ENCODE measurements around the gene ZBTB14.

Gene ZBTB14

GRCh38 chr18:5302606-5303005 lies 7.1 kb upstream of the ZBTB14 start:
- Histone ChIP-seq H3K27me3 (ENCODE audit: insufficient read depth, low read length, poor library complexity) (no peaks in the 10 kb centered on the region), H2BK120ac (ENCODE audit: low read depth, low read length) (no peak overlapping the region), H3K9ac (ENCODE audit: low read length) (no peak overlapping the region), H3K36me3 (ENCODE audit: control insufficient read depth, insufficient read depth, low read length) (no peaks in the 10 kb centered on the region), H4K8ac (ENCODE audit: low read depth, low read length) (no peak overlapping the region), H3K56ac (ENCODE audit: low read length) (no peak overlapping the region), H3K79me1 (ENCODE audit: low read length) (no peaks in the 10 kb centered on the region), H3K27ac (ENCODE audit: low read depth, low read length) (no peak overlapping the region), H2AK5ac (ENCODE audit: low read length) (no peak overlapping the region), H2BK15ac (replicated peaks; ENCODE audit: low read depth) (no peak overlapping the region), H2BK5ac (ENCODE audit: low read length) (no peak overlapping the region), H3K4me1 (ENCODE audit: control insufficient read depth, low read depth, low read length) (no peaks in the 10 kb centered on the region), H3K79me2 (ENCODE audit: control insufficient read depth, insufficient read depth, low read length) (no peaks in the 10 kb centered on the region), H3K4me2 (ENCODE audit: low read length) (no peak overlapping the region), H3K23ac (ENCODE audit: low read length) (no peak overlapping the region), H3K4me3 (ENCODE audit: low read length) (no peak overlapping the region), H3K4ac (ENCODE audit: low read depth, low read length) (no peak overlapping the region), H3K18ac (ENCODE audit: low read length) (no peak overlapping the region), H4K5ac (ENCODE audit: low read length) (no peak overlapping the region)
- DNase-seq = no peak
- WGBS (ENCODE audit: extremely low coverage, insufficient coverage, low lambda C conversion rate) = no CpG with 5 or more reads among the region's 4 CpGs

GRCh38 chr18:5300476-5301010 lies 5.0 kb upstream of the ZBTB14 start:
- Histone ChIP-seq H3K4me1 (ENCODE audit: control insufficient read depth, low read depth, low read length) (no peaks in the 10 kb centered on the region), H3K4me2 (ENCODE audit: low read length) (no peak overlapping the region), H3K9ac (ENCODE audit: low read length) (no peak overlapping the region), H3K79me2 (ENCODE audit: control insufficient read depth, insufficient read depth, low read length) (no peaks in the 10 kb centered on the region), H3K4ac (ENCODE audit: low read depth, low read length) (no peak overlapping the region), H2BK15ac (replicated peaks; ENCODE audit: low read depth) (no peak overlapping the region), H3K27ac (ENCODE audit: low read depth, low read length) (no peak overlapping the region), H2BK120ac (ENCODE audit: low read depth, low read length) (no peak overlapping the region), H3K36me3 (ENCODE audit: control insufficient read depth, insufficient read depth, low read length) (no peaks in the 10 kb centered on the region), H4K8ac (ENCODE audit: low read depth, low read length) (no peak overlapping the region), H2BK5ac (ENCODE audit: low read length) (no peak overlapping the region), H3K18ac (ENCODE audit: low read length) (no peak overlapping the region), H4K5ac (ENCODE audit: low read length) (no peak overlapping the region), H3K79me1 (ENCODE audit: low read length) (no peaks in the 10 kb centered on the region), H3K23ac (ENCODE audit: low read length) (no peak overlapping the region), H3K4me3 (ENCODE audit: low read length) (no peak overlapping the region), H3K27me3 (ENCODE audit: insufficient read depth, low read length, poor library complexity) (no peaks in the 10 kb centered on the region), H2AK5ac (ENCODE audit: low read length) (no peak overlapping the region), H3K56ac (ENCODE audit: low read length) (no peak overlapping the region)
- WGBS (ENCODE audit: extremely low coverage, insufficient coverage, low lambda C conversion rate) = no CpG with 5 or more reads among the region's 4 CpGs
- DNase-seq = no peak

DNA sequence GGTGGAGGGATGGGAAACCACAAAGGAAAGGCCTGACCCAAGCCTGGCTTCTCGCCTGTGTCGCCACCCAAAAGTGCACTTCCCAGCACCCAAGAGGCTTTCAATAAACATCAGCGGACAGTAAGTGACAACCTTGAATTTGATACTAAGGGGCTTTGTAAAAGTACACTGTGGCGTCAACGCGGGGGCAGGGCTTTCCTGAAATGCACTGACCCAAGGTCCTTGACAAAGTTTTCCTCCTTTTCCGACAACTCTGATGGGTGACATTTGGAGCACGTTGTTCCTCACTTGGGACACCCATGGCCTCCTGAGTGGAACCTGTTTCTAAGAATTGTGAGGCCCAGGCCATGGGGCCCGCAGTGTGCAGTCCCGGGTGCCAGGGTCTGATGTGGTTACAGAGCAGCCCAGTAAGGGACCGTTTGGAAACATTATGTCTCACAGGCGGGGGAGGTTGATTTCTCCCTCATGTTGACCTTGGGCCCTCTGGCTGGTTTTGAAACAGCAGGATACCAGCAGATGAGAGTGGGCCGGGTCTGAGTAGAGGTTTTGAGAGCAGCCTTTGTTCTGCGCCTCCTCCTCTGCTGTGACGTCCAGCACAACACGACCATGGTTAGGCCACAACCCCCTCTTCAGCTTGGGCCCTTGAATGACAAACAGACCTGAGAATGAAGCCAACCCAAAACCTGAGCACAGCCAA lies 2.8 kb upstream of the ZBTB14 start:
- Histone ChIP-seq H3K4ac (ENCODE audit: low read depth, low read length) (no peak overlapping the region), H4K5ac (ENCODE audit: low read length) (no peak overlapping the region), H3K56ac (ENCODE audit: low read length) (no peak overlapping the region), H2AK5ac (ENCODE audit: low read length) (no peak overlapping the region), H3K18ac (ENCODE audit: low read length) (no peak overlapping the region), H3K79me2 (ENCODE audit: control insufficient read depth, insufficient read depth, low read length) (no peaks in the 10 kb centered on the region), H3K23ac (ENCODE audit: low read length) (no peak overlapping the region), H3K27ac (ENCODE audit: low read depth, low read length) (no peak overlapping the region), H3K4me1 (ENCODE audit: control insufficient read depth, low read depth, low read length) (no peaks in the 10 kb centered on the region), H3K9ac (ENCODE audit: low read length) (no peak overlapping the region), H2BK5ac (ENCODE audit: low read length) (no peak overlapping the region), H3K79me1 (ENCODE audit: low read length) (peaks cover 2% of the 10 kb centered on the region), H4K8ac (ENCODE audit: low read depth, low read length) (no peak overlapping the region), H2BK120ac (ENCODE audit: low read depth, low read length) (no peak overlapping the region), H2BK15ac (replicated peaks; ENCODE audit: low read depth) (no peak overlapping the region), H3K36me3 (ENCODE audit: control insufficient read depth, insufficient read depth, low read length) (no peaks in the 10 kb centered on the region), H3K4me2 (ENCODE audit: low read length) (no peak overlapping the region), H3K27me3 (ENCODE audit: insufficient read depth, low read length, poor library complexity) (no peaks in the 10 kb centered on the region), H3K4me3 (ENCODE audit: low read length) (no peak overlapping the region)
- WGBS (ENCODE audit: extremely low coverage, insufficient coverage, low lambda C conversion rate) = no CpG with 5 or more reads among the region's 16 CpGs
- no peak for DNase-seq

DNA sequence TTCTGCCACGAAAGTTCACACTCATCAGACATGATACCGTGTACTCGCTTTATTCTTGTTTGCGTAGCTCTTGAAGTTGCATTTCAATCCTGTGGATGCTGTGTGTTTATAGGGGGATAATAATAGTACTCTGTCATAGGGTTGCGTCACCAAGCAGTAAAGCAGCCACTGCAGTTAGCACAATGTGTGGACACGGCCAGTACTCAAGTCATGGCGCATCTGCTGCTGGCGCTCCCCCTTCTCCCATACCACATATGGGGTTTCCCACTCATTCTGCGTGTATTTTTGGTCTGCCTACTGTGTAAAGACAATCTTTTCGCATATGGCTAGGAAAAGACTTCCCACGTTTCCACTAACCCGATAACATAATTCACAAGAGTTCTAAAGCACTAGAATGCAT lies 2.1 kb upstream of the ZBTB14 start:
- Histone ChIP-seq H3K23ac (ENCODE audit: low read length) (no peak overlapping the region), H2BK120ac (ENCODE audit: low read depth, low read length) (no peak overlapping the region), H4K8ac (ENCODE audit: low read depth, low read length) (no peak overlapping the region), H3K36me3 (ENCODE audit: control insufficient read depth, insufficient read depth, low read length) (no peaks in the 10 kb centered on the region), H3K4me1 (ENCODE audit: control insufficient read depth, low read depth, low read length) (no peaks in the 10 kb centered on the region), H3K79me1 (ENCODE audit: low read length) (peaks cover 3% of the 10 kb centered on the region), H2AK5ac (ENCODE audit: low read length) (no peak overlapping the region), H3K4me3 (ENCODE audit: low read length) (no peak overlapping the region), H2BK5ac (ENCODE audit: low read length) (no peak overlapping the region), H3K27ac (ENCODE audit: low read depth, low read length) (no peak overlapping the region), H2BK15ac (replicated peaks; ENCODE audit: low read depth) (no peak overlapping the region), H3K4ac (ENCODE audit: low read depth, low read length) (no peak overlapping the region), H3K18ac (ENCODE audit: low read length) (no peak overlapping the region), H3K9ac (ENCODE audit: low read length) (no peak overlapping the region), H3K56ac (ENCODE audit: low read length) (no peak overlapping the region), H3K4me2 (ENCODE audit: low read length) (no peak overlapping the region), H4K5ac (ENCODE audit: low read length) (no peak overlapping the region), H3K79me2 (ENCODE audit: control insufficient read depth, insufficient read depth, low read length) (no peaks in the 10 kb centered on the region), H3K27me3 (ENCODE audit: insufficient read depth, low read length, poor library complexity) (no peaks in the 10 kb centered on the region)
- no CpG with 5 or more reads among the region's 12 CpGs for WGBS (ENCODE audit: extremely low coverage, insufficient coverage, low lambda C conversion rate)
- no peak for DNase-seq

GRCh38 chr18:5296706-5297320 lies 1.3 kb upstream of the ZBTB14 start:
- Histone ChIP-seq H4K5ac (ENCODE audit: low read length) (no peak overlapping the region), H3K79me1 (ENCODE audit: low read length) (peaks cover 3% of the 10 kb centered on the region), H3K56ac (ENCODE audit: low read length) (peak overlapping the region; percentile 90), H3K4me2 (ENCODE audit: low read length) (peak overlapping the region; percentile 77), H3K27me3 (ENCODE audit: insufficient read depth, low read length, poor library complexity) (no peaks in the 10 kb centered on the region), H3K4ac (ENCODE audit: low read depth, low read length) (peak overlapping the region; percentile 5), H3K4me1 (ENCODE audit: control insufficient read depth, low read depth, low read length) (no peaks in the 10 kb centered on the region), H3K79me2 (ENCODE audit: control insufficient read depth, insufficient read depth, low read length) (no peaks in the 10 kb centered on the region), H2AK5ac (ENCODE audit: low read length) (no peak overlapping the region), H3K18ac (ENCODE audit: low read length) (peak overlapping the region; percentile 60), H3K27ac (ENCODE audit: low read depth, low read length) (peak overlapping the region; percentile 60), H2BK5ac (ENCODE audit: low read length) (no peak overlapping the region), H2BK15ac (replicated peaks; ENCODE audit: low read depth) (no peak overlapping the region), H2BK120ac (ENCODE audit: low read depth, low read length) (no peak overlapping the region), H3K23ac (ENCODE audit: low read length) (no peak overlapping the region), H3K9ac (ENCODE audit: low read length) (peak overlapping the region; percentile 86), H4K8ac (ENCODE audit: low read depth, low read length) (no peak overlapping the region), H3K36me3 (ENCODE audit: control insufficient read depth, insufficient read depth, low read length) (no peaks in the 10 kb centered on the region), H3K4me3 (ENCODE audit: low read length) (peak overlapping the region; percentile 40)
- peak; percentile 96 for DNase-seq
- WGBS (ENCODE audit: extremely low coverage, insufficient coverage, low lambda C conversion rate) = no CpG with 5 or more reads among the region's 36 CpGs

Measured in mesendoderm (in vitro differentiated cells).